Anterior cingulate cortex (tissue), 58 donors: ENCODE data around the gene ATP8B3.

Experiments
- DNase-seq, 58 donors: peaks; one replicate each; lab custom pipeline; 2025; lab: John Stamatoyannopoulos, UW

ATP8B3 gene

GRCh38 chr19:1852581-1853128 lies 40.6 kb upstream of the ATP8B3 start:
- DNase-seq = no peak

- peak in 24 of 58 donors; percentile 9 to 63 (median 38) for DNase-seq
These were observed 39.8 kb upstream of the ATP8B3 start for GRCh38 chr19:1851654-1852580.

- DNase-seq = no peak
These were observed 39.0 kb upstream of the ATP8B3 start for GRCh38 chr19:1850809-1851653.

GRCh38 chr19:1849886-1850398 lies 37.9 kb upstream of the ATP8B3 start:
- DNase-seq = no peak

- DNase-seq = no peak
These were observed 37.0 kb upstream of the ATP8B3 start for GRCh38 chr19:1849132-1849474.

- DNase-seq = peak; percentile 20 to 93 (median 86)
These were observed 36.5 kb upstream of the ATP8B3 start, which contains the start of gene REXO1 for GRCh38 chr19:1848399-1849131. REXO1 (minus strand) TSS chr19:1848483; CDS start chr19:1848358, 125 bp downstream.

- peak in 7 of 58 donors; percentile 6 to 53 (median 35) for DNase-seq
These were observed 35.8 kb upstream of the ATP8B3 start for GRCh38 chr19:1847684-1848398.

- DNase-seq = peak in 2 of 58 donors; percentile 22 to 27
These were observed 35.2 kb upstream of the ATP8B3 start for GRCh38 chr19:1847348-1847683.

- DNase-seq = peak in 1 of 58 donors; percentile 9
These were observed 34.6 kb upstream of the ATP8B3 start for GRCh38 chr19:1846517-1847204.

GRCh38 chr19:1845642-1846041 lies 33.6 kb upstream of the ATP8B3 start:
- no peak for DNase-seq

- no peak for DNase-seq
These were observed 33.0 kb upstream of the ATP8B3 start for GRCh38 chr19:1845125-1845515.

GRCh38 chr19:1844513-1845124 lies 32.5 kb upstream of the ATP8B3 start:
- no peak for DNase-seq

GRCh38 chr19:1843646-1844394 lies 31.7 kb upstream of the ATP8B3 start:
- no peak for DNase-seq

- DNase-seq = no peak
These were observed 31.0 kb upstream of the ATP8B3 start for GRCh38 chr19:1843116-1843515.

GRCh38 chr19:1841209-1841924 lies 29.3 kb upstream of the ATP8B3 start:
- peak in 1 of 58 donors; percentile 27 for DNase-seq

- DNase-seq = no peak
These were observed 28.6 kb upstream of the ATP8B3 start for GRCh38 chr19:1840541-1841115.
